SU-DHL-6 (cell line): ENCODE measurements around the gene AVPR2.

ENCODE experiments used
- H2AFZ ChIP-seq: fragments of 200-600 bp; sonication (generic); 2 replicates; pipeline ENCODE4 v1.6.1; 2014; ENCODE audit warnings: low read depth, mild to moderate bottlenecking, moderate library complexity, mixed read lengths, antibody characterized with exemption, low read length; ENCODE audit not compliant: severe bottlenecking
- H3F3A ChIP-seq: fragments of 200-600 bp; shearing (Covaris generic); 2 replicates; pipeline ENCODE4 v1.6.0; 2016; ENCODE audit warnings: antibody characterized with exemption, mild to moderate bottlenecking; ENCODE audit not compliant: insufficient read depth
- H3K27ac ChIP-seq: fragments of 200-600 bp; sonication (generic); 2 replicates; pipeline ENCODE4 v1.5.1; 2016; ENCODE audit warnings: low read depth, mild to moderate bottlenecking, low read length, moderate library complexity, mixed read lengths
- H3K27me3 ChIP-seq: fragments of 200-600 bp; sonication (generic), shearing (Covaris generic); 2 replicates; pipeline ENCODE4 v1.6.0; 2014; ENCODE audit warnings: mild to moderate bottlenecking, low read length
- H3K36me3 ChIP-seq: fragments of 200-600 bp; sonication (generic); 2 replicates; pipeline ENCODE4 v1.6.1; 2014; ENCODE audit warnings: mild to moderate bottlenecking, low read length, mixed read lengths
- H3K4me2 ChIP-seq: fragments of 300-600, 200-600 bp; shearing (Covaris generic), sonication (generic); 2 replicates; pipeline ENCODE4 v1.6.0; 2014; ENCODE audit warnings: low read length, low read depth, mild to moderate bottlenecking; ENCODE audit not compliant: poor library complexity, severe bottlenecking
- H3K4me3 ChIP-seq: fragments of 200-600 bp; sonication (generic); 2 replicates; pipeline ENCODE4 v1.5.1; 2014; ENCODE audit warnings: antibody characterized with exemption, low read length, mild to moderate bottlenecking, mixed read lengths; ENCODE audit not compliant: insufficient read depth, poor library complexity, severe bottlenecking
- H3K79me2 ChIP-seq: fragments of 200-600 bp; sonication (generic); 2 replicates; pipeline ENCODE4 v1.6.1; 2014; ENCODE audit warnings: mild to moderate bottlenecking, low read length, moderate library complexity; ENCODE audit not compliant: insufficient read depth
- H3K9ac ChIP-seq: fragments of 200-600 bp; sonication (generic); 2 replicates; pipeline ENCODE4 v1.7.0; 2014; ENCODE audit warnings: mild to moderate bottlenecking, low read length
- H3K9me2 ChIP-seq: fragments of 200-600 bp; sonication (generic); replicated peaks from 2 replicates; pipeline ENCODE4 v1.6.1; 2014; ENCODE audit warnings: low read length; ENCODE audit not compliant: insufficient read depth
- H3K9me3 ChIP-seq: fragments of 200-600 bp; sonication (generic); 2 replicates; pipeline ENCODE4 v1.6.1; 2014; ENCODE audit warnings: low read length, mixed read lengths; ENCODE audit not compliant: insufficient read depth
- H4K20me1 ChIP-seq: fragments of 200-600 bp; sonication (generic); 2 replicates; pipeline ENCODE4 v1.6.1; 2014; ENCODE audit warnings: low read depth, mild to moderate bottlenecking, antibody characterized with exemption, low read length, moderate library complexity, mixed read lengths
- CTCF ChIP-seq: fragments of 200-600 bp; sonication (generic); IDR thresholded peaks from one replicate; pipeline ENCODE4 v1.5.1; 2017; ENCODE audit warnings: antibody characterized with exemption, mild to moderate bottlenecking, low read length, moderate library complexity; ENCODE audit not compliant: insufficient read depth, poor library complexity, severe bottlenecking
- EZH2phosphoT487 ChIP-seq: fragments of 200-600 bp; sonication (generic), shearing (Covaris generic); conservative IDR thresholded peaks from 2 replicates; pipeline ENCODE4 v1.6.1; 2018; ENCODE audit warnings: mild to moderate bottlenecking, antibody characterized with exemption, low read length, moderate library complexity, mixed read lengths

AVPR2 gene

GRCh38 chrX:153953342-153953830 lies 48.9 kb downstream of the AVPR2 start:
- peaks cover 6% of the 10 kb centered on the region; the same call in 1 of the 2 replicates for H3K36me3 ChIP-seq
- H2AFZ ChIP-seq: no peak overlapping the region
- H3K27ac ChIP-seq: no peak overlapping the region
- H3K79me2 ChIP-seq: no peaks in the 10 kb centered on the region
- no peaks in the 10 kb centered on the region for H3K27me3 ChIP-seq
- no peaks in the 10 kb centered on the region for H3K9me3 ChIP-seq
- H3K4me2 ChIP-seq: no peak overlapping the region
- peaks cover 2% of the 10 kb centered on the region for H3F3A ChIP-seq
- no peaks in the 10 kb centered on the region for H3K9me2 ChIP-seq
- no peak overlapping the region for H3K9ac ChIP-seq
- TF ChIP-seq EZH2phosphoT487 (no peak), CTCF (peak; percentile 65)
- no peaks in the 10 kb centered on the region for H4K20me1 ChIP-seq
- no peak overlapping the region for H3K4me3 ChIP-seq

DNA sequence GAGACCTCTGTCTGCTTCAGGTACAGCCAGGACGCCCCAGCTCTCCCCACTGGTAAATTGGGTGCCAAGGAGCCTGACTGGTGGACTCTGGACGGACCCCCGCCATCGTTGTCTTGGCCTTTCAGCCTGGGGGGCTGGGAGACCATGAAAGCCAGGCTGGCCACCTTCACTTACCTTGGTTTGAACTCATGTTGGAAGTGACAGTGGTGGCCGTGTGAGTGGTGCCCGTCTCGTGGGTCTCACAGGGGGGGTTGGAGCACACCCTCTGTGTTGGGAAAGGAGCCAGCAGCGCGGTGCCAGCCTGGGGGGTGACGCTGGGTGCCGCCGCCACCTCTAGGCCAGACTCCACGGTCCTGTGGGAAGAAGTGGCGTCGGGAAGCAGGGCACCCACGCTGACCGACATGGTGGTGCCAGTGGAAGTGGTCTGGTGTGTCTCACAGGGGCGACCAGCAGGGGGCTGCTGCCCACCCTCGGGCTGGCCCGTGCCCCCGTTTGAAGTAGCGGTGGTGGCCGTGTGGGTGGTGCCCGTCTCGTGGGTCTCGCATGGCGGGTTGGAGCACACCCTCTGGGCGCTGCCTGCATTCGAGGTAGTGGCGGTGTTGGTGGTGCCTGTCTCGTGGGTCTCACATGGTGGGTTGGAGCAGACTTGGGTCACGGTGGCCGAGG lies 49.6 kb downstream of the AVPR2 start:
- H3K79me2 ChIP-seq: no peaks in the 10 kb centered on the region
- H3K4me2 ChIP-seq: no peak overlapping the region
- H3K27me3 ChIP-seq: no peaks in the 10 kb centered on the region
- no peaks in the 10 kb centered on the region for H3F3A ChIP-seq
- no peak overlapping the region for H2AFZ ChIP-seq
- peaks cover 6% of the 10 kb centered on the region; the same call in 1 of the 2 replicates for H3K36me3 ChIP-seq
- H3K4me3 ChIP-seq: no peak overlapping the region
- no peaks in the 10 kb centered on the region for H3K9me2 ChIP-seq
- no peak overlapping the region for H3K27ac ChIP-seq
- no peaks in the 10 kb centered on the region for H4K20me1 ChIP-seq
- no peak overlapping the region for H3K9ac ChIP-seq
- no peaks in the 10 kb centered on the region for H3K9me3 ChIP-seq
- TF ChIP-seq CTCF (no peak), EZH2phosphoT487 (no peak)

GRCh38 chrX:153954558-153955227 lies 50.2 kb downstream of the AVPR2 start:
- Histone ChIP-seq H3K27me3 (no peaks in the 10 kb centered on the region), H3K79me2 (no peaks in the 10 kb centered on the region), H3K4me2 (no peak overlapping the region), H3K27ac (no peak overlapping the region), H3K9me2 (no peaks in the 10 kb centered on the region), H3F3A (no peaks in the 10 kb centered on the region), H3K36me3 (peaks cover 6% of the 10 kb centered on the region; the same call in 1 of the 2 replicates), H2AFZ (no peak overlapping the region), H3K4me3 (no peak overlapping the region), H4K20me1 (no peaks in the 10 kb centered on the region), H3K9me3 (no peaks in the 10 kb centered on the region), H3K9ac (no peak overlapping the region)
- TF ChIP-seq CTCF (no peak), EZH2phosphoT487 (no peak)
